ENCODE results near the gene ANAPC2. TPM values are rescaled to one million over a fixed set of nuclear protein-coding genes. Genes with fewer than 3 reads are reported as not detected.

The ANAPC2 gene
- total RNA-seq, 4 donors from 2014 or later: 14.0 to 34.1 (median 25.1) TPM

GRCh38 chr9:137213160-137214060 is 25.1 kb upstream of the ANAPC2 start:
- H3K36me3 ChIP-seq: peaks cover 0 to 53% (median 4%) of the 10 kb centered on the region in 3 donors
- no peak overlapping the region for H3K4me3 ChIP-seq
- H3K27me3 ChIP-seq: no peaks in the 10 kb centered on the region
- intact Hi-C loops (cut with DNase I): no loop called here
- peaks cover 8 to 22% (median 14%) of the 10 kb centered on the region in 3 donors for H3K4me1 ChIP-seq
- H3K27ac ChIP-seq: no peak overlapping the region
- TF ChIP-seq POLR2A (IDR thresholded peaks at IDR 0.05): no peak
- peak in 1 of 6 experiments; percentile 37 for TF ChIP-seq CTCF (IDR thresholded peaks at IDR 0.05)
- WGBS, 2 donors: 92 to 94% methylated on average over 13 to 19 of the region's 49 CpGs
- DNase-seq: no peak
- no peaks in the 10 kb centered on the region for H3K9me3 ChIP-seq

- peaks cover 6 to 14% (median 9%) of the 10 kb centered on the region in 3 donors for H3K4me1 ChIP-seq
- intact Hi-C loops (cut with DNase I): no loop called here
- H3K9me3 ChIP-seq: no peaks in the 10 kb centered on the region
- WGBS, 2 donors: 47 to 93% methylated on average over 7 to 12 of the region's 21 CpGs
- no peak for DNase-seq
- H3K27ac ChIP-seq: no peak overlapping the region
- no peaks in the 10 kb centered on the region for H3K27me3 ChIP-seq
- peaks cover 0 to 55% (median 4%) of the 10 kb centered on the region in 3 donors for H3K36me3 ChIP-seq
- no peak overlapping the region for H3K4me3 ChIP-seq
- TF ChIP-seq POLR2A (IDR thresholded peaks at IDR 0.05) (no peak), CTCF (IDR thresholded peaks at IDR 0.05) (no peak)
Measured at GRCh38 chr9:137212520-137212919, 24.2 kb upstream of the ANAPC2 start.

- intact Hi-C loops (cut with DNase I): no loop called here
- WGBS, 2 donors: 86 to 91% methylated on average over 4 to 9 of the region's 13 CpGs
- no peaks in the 10 kb centered on the region for H3K9me3 ChIP-seq
- H3K27me3 ChIP-seq: no peaks in the 10 kb centered on the region
- TF ChIP-seq CTCF (IDR thresholded peaks at IDR 0.05) (no peak), POLR2A (IDR thresholded peaks at IDR 0.05) (no peak)
- peaks cover 0 to 53% (median 4%) of the 10 kb centered on the region in 3 donors for H3K36me3 ChIP-seq
- peaks cover 3 to 13% (median 6%) of the 10 kb centered on the region in 3 donors for H3K4me1 ChIP-seq
- no peak overlapping the region for H3K4me3 ChIP-seq
- H3K27ac ChIP-seq: no peak overlapping the region
- DNase-seq: no peak
Measured at GRCh38 chr9:137211532-137211931, 23.2 kb upstream of the ANAPC2 start.

- H3K4me3 ChIP-seq: peak overlapping the region in 3 of 4 donors; percentile 98 to 99 (median 98)
- H3K9me3 ChIP-seq: no peaks in the 10 kb centered on the region
- peaks cover 0 to 26% (median 4%) of the 10 kb centered on the region in 3 donors for H3K36me3 ChIP-seq
- H3K4me1 ChIP-seq: peaks cover 32 to 53% (median 40%) of the 10 kb centered on the region in 3 donors
- WGBS, 2 donors: 73 to 79% methylated on average over 6 of the region's 7 CpGs
- intact Hi-C loops (cut with DNase I): no loop called here
- no peaks in the 10 kb centered on the region for H3K27me3 ChIP-seq
- peak overlapping the region in 1 of 4 donors; percentile 88 for H3K27ac ChIP-seq
- DNase-seq: no peak
- TF ChIP-seq POLR2A (IDR thresholded peaks at IDR 0.05) (no peak), CTCF (IDR thresholded peaks at IDR 0.05) (no peak)
Measured at GRCh38 chr9:137206602-137207001, 18.2 kb upstream of the ANAPC2 start.

All from esophagus squamous epithelium (tissue), 5 donors.